ENCODE data around the gene METTL22. TPM values are rescaled to one million over a fixed set of nuclear protein-coding genes. Genes with fewer than 3 reads are reported as not detected.

The METTL22 gene
- total RNA-seq, 4 donors from 2014 or later: 30.0 to 71.0 (median 53.9) TPM

GRCh38 chr16:8694795-8695728 lies 73.6 kb downstream of the METTL22 start:
- in situ Hi-C loops (cut with MboI; ENCODE audit: low pct_ligation_motif_present in 1 of 4, low pct_unique_long_range_greater_than_20kb in 1 of 4, low sequenced_read_pairs in 3 of 4): loop anchor here in 1 of 4 donors (25.0 kb wide), 1 partner anchor 442 kb away; no protein-coding TSS in a partner anchor
- intact Hi-C loops (cut with DNase I; ENCODE audit: low total_unique reads): no loop called here
- Histone ChIP-seq H3K36me3 (no peaks in the 10 kb centered on the region), H3K27me3 (no peaks in the 10 kb centered on the region), H3K4me1 (no peaks in the 10 kb centered on the region), H3K9me3 (peaks cover under 1 to 2% of the 10 kb centered on the region in 2 donors), H3K27ac (no peak overlapping the region), H3K4me3 (no peak overlapping the region)
- WGBS, 2 donors (ENCODE audit: low coverage in 1 of 2): 85 to 90% methylated on average over 8 to 18 of the region's 18 CpGs
- DNase-seq: no peak
- no peak for TF ChIP-seq CTCF (IDR thresholded peaks at IDR 0.05)
- TF ChIP-seq POLR2A (IDR thresholded peaks at IDR 0.05): no peak
- TF ChIP-seq EP300 (IDR thresholded peaks at IDR 0.05; ENCODE audit: low read depth): no peak
- no peak for TF ChIP-seq POLR2AphosphoS5 (IDR thresholded peaks at IDR 0.05)

GRCh38 chr16:8696880-8697279 lies 75.4 kb downstream of the METTL22 start:
- Histone ChIP-seq H3K4me3 (no peak overlapping the region), H3K9me3 (no peaks in the 10 kb centered on the region), H3K4me1 (no peaks in the 10 kb centered on the region), H3K27me3 (no peaks in the 10 kb centered on the region), H3K27ac (no peak overlapping the region), H3K36me3 (no peaks in the 10 kb centered on the region)
- in situ Hi-C loops (cut with MboI; ENCODE audit: low pct_ligation_motif_present in 1 of 4, low pct_unique_long_range_greater_than_20kb in 1 of 4, low sequenced_read_pairs in 3 of 4): loop anchor here in 1 of 4 donors (25.0 kb wide), 1 partner anchor 440 kb away; no protein-coding TSS in a partner anchor
- no peak for DNase-seq
- WGBS, 2 donors (ENCODE audit: low coverage in 1 of 2): 87 to 89% methylated on average over 11 to 12 of the region's 12 CpGs
- intact Hi-C loops (cut with DNase I; ENCODE audit: low total_unique reads): no loop called here
- no peak for TF ChIP-seq CTCF (IDR thresholded peaks at IDR 0.05)
- TF ChIP-seq POLR2A (IDR thresholded peaks at IDR 0.05): no peak
- TF ChIP-seq EP300 (IDR thresholded peaks at IDR 0.05; ENCODE audit: low read depth): no peak
- no peak for TF ChIP-seq POLR2AphosphoS5 (IDR thresholded peaks at IDR 0.05)

- 63 to 66% methylated on average over 2 to 3 of the region's 3 CpGs for WGBS, 2 donors (ENCODE audit: low coverage in 1 of 2)
- Histone ChIP-seq H3K4me3 (no peak overlapping the region), H3K27ac (no peak overlapping the region), H3K9me3 (no peaks in the 10 kb centered on the region), H3K27me3 (no peaks in the 10 kb centered on the region), H3K36me3 (no peaks in the 10 kb centered on the region), H3K4me1 (no peaks in the 10 kb centered on the region)
- intact Hi-C loops (cut with DNase I; ENCODE audit: low total_unique reads) (no loop called here), in situ Hi-C loops (cut with MboI; ENCODE audit: low pct_ligation_motif_present in 1 of 4, low pct_unique_long_range_greater_than_20kb in 1 of 4, low sequenced_read_pairs in 3 of 4) (loop anchor here in 1 of 4 donors (25.0 kb wide), 1 partner anchor 439 kb away; no protein-coding TSS in a partner anchor)
- no peak for DNase-seq
- TF ChIP-seq POLR2A (IDR thresholded peaks at IDR 0.05) (no peak), POLR2AphosphoS5 (IDR thresholded peaks at IDR 0.05) (no peak), EP300 (IDR thresholded peaks at IDR 0.05; ENCODE audit: low read depth) (no peak), CTCF (IDR thresholded peaks at IDR 0.05) (no peak)
These were observed 76.5 kb downstream of the METTL22 start for GRCh38 chr16:8697965-8698364.

Small RNA genes lying within 50 kb of the gene (small RNA-seq; reads per million reads assigned to genes)
- 0 reads per million in 4 donors for gene RN7SL743P

Other genes with a start within 250 kb of the METTL22 start
- gene TMEM114, start 31.2 kb upstream of the METTL22 start, total RNA-seq: not detected
- gene ABAT, start 52.9 kb downstream of the METTL22 start, total RNA-seq: 10 to 100 TPM; 15.7 to 35.2 (median 21.7) TPM
- gene TMEM186, start 175.9 kb downstream of the METTL22 start, total RNA-seq: 10 to 100 TPM in 1 of 4 donors, 1 to 10 TPM in 2, not detected in 1; 1.8 to 10.3 (median 9.7) TPM
- 100 to 1,000 TPM in 1 of 4 donors, 10 to 100 TPM in 3; 26.2 to 114 (median 58.5) TPM for gene PMM2, start 176.1 kb downstream of the METTL22 start, total RNA-seq
- gene CARHSP1, start 247.3 kb downstream of the METTL22 start, total RNA-seq: 10 to 100 TPM; 11.6 to 61.7 (median 39.6) TPM

All from transverse colon (tissue), 4 donors.